Measurements from ENCODE around the gene TBC1D22A.

The TBC1D22A gene

GRCh38 chr22:46867106-46867505, 104.7 kb downstream of the TBC1D22A start:
- H3K27ac ChIP-seq (ENCODE audit: low read depth, low read length, poor library complexity, severe bottlenecking), result no peak overlapping the region
- H4K20me1 ChIP-seq (ENCODE audit: insufficient read depth, low read length), result no peaks in the 10 kb centered on the region
- H3K4me1 ChIP-seq (ENCODE audit: insufficient read depth, low read length, severe bottlenecking), result no peaks in the 10 kb centered on the region
- no peak overlapping the region for H3K4me3 ChIP-seq (ENCODE audit: low read depth, low read length, poor library complexity, severe bottlenecking)
- H3K36me3 ChIP-seq (ENCODE audit: insufficient read depth, low read length), result peaks cover 51% of the 10 kb centered on the region
- no peak overlapping the region for H3K4me2 ChIP-seq (ENCODE audit: low read length)
- H3K79me2 ChIP-seq (ENCODE audit: insufficient read depth, low read length), result 0 out of 2 replicates have a peak, but pooled peaks cover 3% of the 10 kb centered on the region
- H3K27me3 ChIP-seq (ENCODE audit: insufficient read depth, low read length), result no peaks in the 10 kb centered on the region
- H2AFZ ChIP-seq (ENCODE audit: low read length), result no peak overlapping the region
- no peaks in the 10 kb centered on the region for H3K9me2 ChIP-seq (ENCODE audit: low read depth, low read length)
- H3F3A ChIP-seq (ENCODE audit: insufficient read depth, low read length), result no peaks in the 10 kb centered on the region
- no peak for TF ChIP-seq EZH2 (IDR thresholded peaks at IDR 0.05; ENCODE audit: borderline replicate concordance, low read length)
- TF ChIP-seq, protein P1, sequence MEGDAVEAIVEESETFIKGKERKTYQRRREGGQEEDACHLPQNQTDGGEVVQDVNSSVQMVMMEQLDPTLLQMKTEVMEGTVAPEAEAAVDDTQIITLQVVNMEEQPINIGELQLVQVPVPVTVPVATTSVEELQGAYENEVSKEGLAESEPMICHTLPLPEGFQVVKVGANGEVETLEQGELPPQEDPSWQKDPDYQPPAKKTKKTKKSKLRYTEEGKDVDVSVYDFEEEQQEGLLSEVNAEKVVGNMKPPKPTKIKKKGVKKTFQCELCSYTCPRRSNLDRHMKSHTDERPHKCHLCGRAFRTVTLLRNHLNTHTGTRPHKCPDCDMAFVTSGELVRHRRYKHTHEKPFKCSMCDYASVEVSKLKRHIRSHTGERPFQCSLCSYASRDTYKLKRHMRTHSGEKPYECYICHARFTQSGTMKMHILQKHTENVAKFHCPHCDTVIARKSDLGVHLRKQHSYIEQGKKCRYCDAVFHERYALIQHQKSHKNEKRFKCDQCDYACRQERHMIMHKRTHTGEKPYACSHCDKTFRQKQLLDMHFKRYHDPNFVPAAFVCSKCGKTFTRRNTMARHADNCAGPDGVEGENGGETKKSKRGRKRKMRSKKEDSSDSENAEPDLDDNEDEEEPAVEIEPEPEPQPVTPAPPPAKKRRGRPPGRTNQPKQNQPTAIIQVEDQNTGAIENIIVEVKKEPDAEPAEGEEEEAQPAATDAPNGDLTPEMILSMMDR (IDR thresholded peaks at IDR 0.05; ENCODE audit: low read length), result no peak
- no peak overlapping the region for H3K9ac ChIP-seq (ENCODE audit: low read length)
- H3K9me3 ChIP-seq (ENCODE audit: low read length), result peaks cover 18% of the 10 kb centered on the region

- Histone ChIP-seq H3K4me2 (ENCODE audit: low read length) (no peak overlapping the region), H3K9me2 (ENCODE audit: low read depth, low read length) (no peaks in the 10 kb centered on the region), H3K9me3 (ENCODE audit: low read length) (peaks cover 22% of the 10 kb centered on the region), H3K27ac (ENCODE audit: low read depth, low read length, poor library complexity, severe bottlenecking) (no peak overlapping the region), H4K20me1 (ENCODE audit: insufficient read depth, low read length) (no peaks in the 10 kb centered on the region), H3K4me1 (ENCODE audit: insufficient read depth, low read length, severe bottlenecking) (no peaks in the 10 kb centered on the region), H3F3A (ENCODE audit: insufficient read depth, low read length) (no peaks in the 10 kb centered on the region), H3K4me3 (ENCODE audit: low read depth, low read length, poor library complexity, severe bottlenecking) (no peak overlapping the region), H3K9ac (ENCODE audit: low read length) (no peak overlapping the region), H3K36me3 (ENCODE audit: insufficient read depth, low read length) (peaks cover 58% of the 10 kb centered on the region), H3K79me2 (ENCODE audit: insufficient read depth, low read length) (0 out of 2 replicates have a peak, but pooled peaks cover 3% of the 10 kb centered on the region), H2AFZ (ENCODE audit: low read length) (no peak overlapping the region), H3K27me3 (ENCODE audit: insufficient read depth, low read length) (no peaks in the 10 kb centered on the region)
- TF ChIP-seq, protein P1 (IDR thresholded peaks at IDR 0.05; ENCODE audit: low read length), result no peak
- no peak for TF ChIP-seq EZH2 (IDR thresholded peaks at IDR 0.05; ENCODE audit: borderline replicate concordance, low read length)
Measured at GRCh38 chr22:46869329-46869728, 106.9 kb downstream of the TBC1D22A start.

DNA sequence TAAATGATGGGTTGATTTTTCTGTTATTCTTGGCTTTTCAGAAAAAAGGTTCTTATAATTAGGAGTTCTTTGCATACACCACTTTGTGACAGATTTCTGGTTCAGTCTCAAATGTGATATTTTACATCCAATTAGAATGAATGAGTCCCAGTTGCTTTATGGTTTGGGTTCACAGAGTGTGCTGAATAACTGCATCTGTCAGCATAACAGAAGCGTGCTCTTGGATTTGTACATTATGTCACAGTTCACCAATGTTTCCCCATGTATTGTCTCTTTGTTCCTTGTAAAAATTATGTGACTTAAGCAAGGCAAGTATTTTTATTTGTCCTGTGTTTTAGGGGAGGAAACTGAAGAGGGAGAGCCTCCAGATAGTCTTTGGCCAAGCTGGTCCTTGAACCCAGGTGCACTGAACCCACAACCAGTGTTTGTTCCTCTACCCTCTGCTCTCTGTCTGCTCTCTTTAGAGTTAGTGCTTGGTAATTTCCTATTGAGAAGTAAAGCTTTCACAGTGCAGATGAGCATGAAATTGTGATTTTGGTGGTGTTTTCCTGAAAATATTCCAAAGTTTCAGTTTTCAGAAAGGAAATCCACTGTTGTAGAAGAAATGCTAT, 107.5 kb downstream of the TBC1D22A start:
- peaks cover 52% of the 10 kb centered on the region for H3K36me3 ChIP-seq (ENCODE audit: insufficient read depth, low read length)
- H3K79me2 ChIP-seq (ENCODE audit: insufficient read depth, low read length), result 0 out of 2 replicates have a peak, but pooled peaks cover 3% of the 10 kb centered on the region
- TF ChIP-seq, protein P1 (IDR thresholded peaks at IDR 0.05; ENCODE audit: low read length), result no peak
- TF ChIP-seq EZH2 (IDR thresholded peaks at IDR 0.05; ENCODE audit: borderline replicate concordance, low read length), result no peak
- H4K20me1 ChIP-seq (ENCODE audit: insufficient read depth, low read length), result no peaks in the 10 kb centered on the region
- H3F3A ChIP-seq (ENCODE audit: insufficient read depth, low read length), result no peaks in the 10 kb centered on the region
- no peak overlapping the region for H3K4me3 ChIP-seq (ENCODE audit: low read depth, low read length, poor library complexity, severe bottlenecking)
- H3K9me2 ChIP-seq (ENCODE audit: low read depth, low read length), result no peaks in the 10 kb centered on the region
- peaks cover 22% of the 10 kb centered on the region for H3K9me3 ChIP-seq (ENCODE audit: low read length)
- no peak overlapping the region for H3K4me2 ChIP-seq (ENCODE audit: low read length)
- H3K27ac ChIP-seq (ENCODE audit: low read depth, low read length, poor library complexity, severe bottlenecking), result no peak overlapping the region
- H3K4me1 ChIP-seq (ENCODE audit: insufficient read depth, low read length, severe bottlenecking), result no peaks in the 10 kb centered on the region
- H2AFZ ChIP-seq (ENCODE audit: low read length), result no peak overlapping the region
- no peaks in the 10 kb centered on the region for H3K27me3 ChIP-seq (ENCODE audit: insufficient read depth, low read length)
- H3K9ac ChIP-seq (ENCODE audit: low read length), result no peak overlapping the region
